Hematopoietic multipotent progenitor cell treated with erythropoietin and hydrocortisone succinate and interleukin-3 and kit ligand, for 4 days (in vitro differentiated cells): Measurements from ENCODE around the gene GAK.

ENCODE experiments used
- DNase-seq: peaks from one replicate; pipeline ENCODE4 v3.0.0-alpha.2; 2015

Gene GAK

DNA sequence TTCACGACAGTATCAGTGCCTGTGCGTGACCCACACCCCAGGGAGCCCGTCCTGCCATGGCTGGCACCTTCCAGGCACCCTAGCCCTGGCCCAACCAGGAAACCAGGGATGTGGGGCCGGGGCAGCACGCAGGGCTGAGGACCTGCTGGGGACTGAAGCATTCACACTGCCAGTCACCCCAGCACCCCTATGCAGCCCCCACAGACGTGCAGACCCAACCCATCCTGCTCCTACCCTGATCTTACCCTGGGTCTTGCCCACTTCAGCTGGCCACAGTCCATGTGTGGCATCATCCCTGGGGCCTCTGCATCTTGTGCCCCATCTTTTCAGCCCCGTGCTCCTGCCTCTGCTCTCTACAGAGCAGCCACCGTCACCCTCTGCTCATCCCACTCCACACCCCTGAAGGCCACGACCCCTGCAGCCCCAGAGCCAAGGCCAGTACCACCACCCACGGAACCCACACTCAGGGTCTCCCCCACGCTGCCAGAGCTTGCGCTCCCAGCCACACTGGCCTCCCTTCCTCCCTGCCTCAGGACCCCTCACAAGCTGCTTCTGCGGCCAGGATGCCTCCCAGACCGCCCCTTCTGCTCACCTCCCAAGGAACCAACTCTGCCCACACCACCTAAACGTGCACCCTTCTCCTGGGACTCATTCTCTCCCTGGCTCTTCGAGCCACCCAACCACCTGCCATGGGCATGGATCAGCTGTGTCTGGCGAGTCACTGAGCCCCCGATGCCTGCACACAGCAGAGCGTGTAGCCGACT is 25.6 kb downstream of the GAK start:
- no peak for DNase-seq

DNA sequence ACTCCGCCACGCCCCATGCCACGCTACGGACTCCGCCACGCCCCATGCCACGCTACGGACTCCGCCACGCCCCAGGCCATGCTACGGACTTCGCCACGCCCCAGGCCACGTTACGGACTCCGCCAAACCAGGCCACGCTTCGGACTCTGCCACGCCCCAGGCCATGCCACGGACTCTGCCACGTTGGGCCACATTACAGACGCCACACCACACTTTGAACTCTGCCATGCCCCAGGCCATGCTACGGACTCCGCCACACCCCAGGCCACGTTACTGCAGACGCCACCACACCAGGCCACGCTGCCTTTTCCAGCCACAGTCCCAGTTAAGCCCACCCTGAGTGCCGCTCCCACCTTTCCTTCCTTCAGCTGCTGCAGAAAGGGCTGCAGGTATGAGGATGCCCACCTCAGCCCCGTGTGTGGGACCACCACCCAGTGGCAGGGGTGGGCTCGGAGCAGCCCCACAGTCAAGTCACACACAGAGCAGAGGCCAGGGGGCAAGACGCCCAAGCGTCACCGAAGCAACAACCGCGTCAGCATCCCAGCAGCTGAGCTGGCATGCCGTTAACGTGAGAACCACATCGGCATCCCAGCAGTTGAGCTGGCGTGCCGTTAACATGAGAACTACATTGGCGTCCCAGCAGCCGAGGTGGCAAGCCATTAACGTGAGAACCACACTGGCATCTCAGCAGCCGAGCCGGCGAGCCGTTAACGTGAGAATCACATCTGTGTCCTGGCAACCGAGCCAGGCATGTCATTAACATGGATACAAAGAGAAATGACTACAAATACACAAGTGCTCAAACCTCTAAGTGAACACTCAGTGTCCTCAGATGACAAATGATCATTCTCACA is 26.4 kb downstream of the GAK start:
- DNase-seq: no peak

DNA sequence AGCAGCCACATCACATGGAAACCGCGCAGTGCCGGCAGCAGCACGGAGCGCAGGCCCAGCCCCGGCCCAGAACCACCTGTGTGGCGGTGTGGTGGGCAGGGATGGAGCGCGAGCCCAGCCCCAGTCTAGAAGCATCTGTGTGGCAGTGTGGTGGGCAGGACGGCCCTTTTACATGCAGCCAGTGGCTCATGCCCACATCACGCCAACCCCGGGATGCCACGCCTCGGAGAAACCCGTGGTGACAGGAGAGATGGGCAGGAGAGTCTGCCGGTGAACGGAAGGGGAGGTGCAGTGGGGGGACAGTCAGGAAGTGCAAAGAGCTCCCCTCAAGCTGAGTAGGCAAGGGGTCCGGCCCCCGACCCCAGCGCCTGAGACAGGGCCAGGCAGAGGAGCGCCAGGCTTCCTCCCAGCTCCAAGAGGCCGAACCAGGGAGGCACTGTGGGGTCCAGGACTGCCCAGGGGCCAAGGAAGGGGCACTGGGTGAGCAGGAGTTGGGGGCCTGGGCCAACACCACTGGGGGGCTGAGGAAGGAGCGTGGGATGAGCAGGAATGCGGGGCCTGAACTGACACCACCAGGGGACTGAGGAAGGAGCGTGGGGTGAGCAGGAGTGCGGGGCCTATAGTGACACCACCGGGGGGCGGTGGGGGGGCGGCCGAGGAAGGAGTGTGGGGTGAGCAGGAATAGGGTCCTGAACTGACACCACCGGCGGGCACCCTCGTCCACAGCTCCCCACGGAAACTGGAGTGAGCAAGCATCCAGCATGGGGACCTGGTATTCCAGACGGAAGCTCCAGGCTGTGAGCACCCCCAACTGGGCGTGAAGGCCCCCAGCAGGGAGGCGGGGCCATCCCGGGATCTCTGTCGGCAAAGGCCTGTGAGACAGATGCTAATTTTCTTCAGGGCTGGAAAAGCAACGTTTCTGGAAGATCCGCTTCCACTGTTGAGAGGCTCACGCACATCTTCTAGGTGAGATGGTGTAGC is 28.8 kb downstream of the GAK start:
- DNase-seq: no peak

- no peak for DNase-seq
Measured at GRCh38 chr4:901192-901910, 30.8 kb downstream of the GAK start.

DNA sequence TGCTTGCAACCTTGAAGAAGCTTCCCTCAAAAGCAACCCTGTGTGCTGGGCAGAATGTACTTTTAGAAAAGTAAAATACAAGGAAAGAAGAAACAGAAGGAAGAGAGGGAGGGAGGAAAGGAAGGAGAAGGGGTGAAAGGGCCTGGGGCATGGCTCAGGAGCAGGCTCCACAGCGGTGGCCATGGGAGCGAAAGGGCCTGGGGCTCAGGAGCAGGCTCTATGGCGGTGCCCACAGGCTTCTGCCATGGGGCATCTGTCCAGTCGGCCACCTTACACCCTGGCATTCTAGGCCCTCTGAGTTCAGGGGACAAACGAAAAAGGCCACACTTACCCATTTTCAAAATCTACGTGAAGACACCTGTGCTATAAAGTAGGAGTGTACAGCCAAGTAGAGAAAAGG is 31.4 kb downstream of the GAK start:
- DNase-seq: no peak

GRCh38 chr4:900073-900472 is 32.0 kb downstream of the GAK start:
- no peak for DNase-seq

DNA sequence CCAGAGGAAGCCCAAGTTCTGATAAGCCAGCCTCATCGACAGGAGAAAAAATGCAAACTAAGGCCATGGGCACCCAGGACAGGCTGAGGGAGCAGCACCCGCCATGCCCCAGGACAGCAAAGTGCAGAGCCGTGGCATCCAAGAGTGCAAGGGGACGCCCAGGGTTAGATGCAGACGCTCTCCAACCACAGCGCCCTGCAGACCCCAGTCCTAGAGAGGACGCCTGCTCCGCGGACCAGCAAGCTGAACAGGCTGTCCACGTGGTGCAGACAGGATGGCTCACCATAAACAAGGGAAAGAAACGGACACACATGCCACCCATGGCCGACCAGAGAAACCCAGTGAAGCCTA is 32.6 kb downstream of the GAK start:
- no peak for DNase-seq

DNA sequence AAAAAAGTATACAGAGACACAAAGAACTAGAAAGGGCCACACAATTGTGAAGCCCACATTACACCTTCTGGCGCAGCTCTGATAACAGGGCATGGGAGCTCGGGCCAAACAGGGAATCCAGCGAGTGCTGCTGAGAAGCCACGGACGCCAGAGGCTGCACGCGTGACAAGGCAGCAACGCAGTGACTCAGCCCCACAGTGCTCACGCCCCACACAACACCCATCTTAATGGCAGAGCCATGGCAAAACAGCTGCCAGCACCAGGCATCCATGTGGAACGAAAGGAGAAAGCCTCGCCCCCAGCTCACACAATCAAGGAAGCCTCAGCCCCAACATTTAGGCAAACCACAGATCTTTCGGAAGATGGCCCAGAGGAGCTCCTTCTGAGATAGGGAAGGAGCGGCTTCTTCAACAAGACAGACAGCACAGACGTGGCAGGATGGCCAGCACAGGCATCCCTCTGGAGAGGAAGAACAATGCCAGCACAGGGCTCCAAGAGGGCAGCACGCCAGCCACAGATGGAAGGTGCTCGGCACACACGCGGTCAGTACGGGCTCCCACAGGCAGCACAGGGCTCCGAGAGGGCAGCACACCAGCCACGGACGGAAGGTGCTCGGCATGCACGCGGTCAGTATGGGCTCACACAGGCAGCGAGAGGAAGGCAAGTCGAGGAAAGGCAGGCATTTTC is 33.1 kb downstream of the GAK start:
- DNase-seq: no peak

GRCh38 chr4:898123-898522 is 34.0 kb downstream of the GAK start:
- DNase-seq: no peak

DNA sequence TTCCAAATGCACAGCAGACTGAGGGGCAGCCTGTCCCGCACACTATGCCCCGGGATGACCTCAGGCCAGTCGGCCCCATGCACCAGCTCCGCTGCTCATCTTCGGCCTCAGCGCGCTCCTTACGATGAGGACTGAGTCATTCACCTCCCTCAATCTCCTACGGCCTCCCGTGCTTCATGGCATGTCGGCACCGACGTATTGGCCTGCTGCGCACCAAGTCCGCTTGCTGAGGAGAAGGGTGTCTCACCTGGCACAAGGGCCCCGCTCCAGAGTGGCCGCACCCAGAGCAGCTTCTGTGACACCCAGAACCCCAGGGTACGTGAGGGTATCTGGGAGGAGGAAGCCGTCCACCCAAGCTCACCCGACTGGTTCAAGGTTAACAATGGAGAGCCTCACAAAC is 35.5 kb downstream of the GAK start:
- no peak for DNase-seq

DNA sequence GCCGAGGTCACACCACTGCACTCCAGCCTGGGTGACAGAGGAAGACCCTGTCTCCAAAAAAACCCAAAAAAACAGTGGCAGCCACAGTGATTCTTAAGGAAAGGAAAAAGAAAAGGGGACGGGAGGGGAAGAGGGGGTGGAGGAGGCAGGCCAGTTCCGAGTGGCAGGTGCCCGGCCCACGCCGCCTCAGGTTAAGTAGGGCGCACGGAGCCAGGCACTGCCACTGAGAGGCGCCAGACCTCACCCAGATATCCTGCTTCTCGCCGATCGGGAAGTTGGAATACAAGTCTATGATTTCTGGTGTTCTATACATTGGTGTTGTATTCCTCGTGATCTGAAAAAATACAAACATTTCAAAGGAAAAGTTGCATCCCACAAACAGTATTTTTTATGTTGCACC is 35.9 kb downstream of the GAK start:
- DNase-seq: no peak

DNA sequence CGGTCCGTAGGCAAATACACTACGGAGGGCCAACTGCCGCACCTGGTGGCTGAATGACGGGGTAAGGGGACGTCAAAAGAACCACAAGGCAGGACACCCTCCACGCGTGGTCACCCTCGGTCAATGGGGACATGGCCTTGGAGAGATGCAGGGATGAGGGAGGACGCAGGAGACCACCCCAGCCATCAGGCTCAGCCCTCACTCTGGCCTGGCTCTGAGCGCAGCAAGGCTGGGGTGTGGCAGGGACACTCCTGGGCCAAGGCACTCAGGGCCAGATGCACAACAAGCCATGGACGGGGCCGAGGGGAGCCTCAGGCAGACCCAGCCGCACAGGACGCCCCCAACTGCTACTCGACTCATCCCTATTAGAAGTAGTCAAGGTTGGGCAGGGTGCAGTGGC is 36.5 kb downstream of the GAK start:
- DNase-seq: no peak

- no peak for DNase-seq
Measured at GRCh38 chr4:893995-894705, 38.0 kb downstream of the GAK start.

DNA sequence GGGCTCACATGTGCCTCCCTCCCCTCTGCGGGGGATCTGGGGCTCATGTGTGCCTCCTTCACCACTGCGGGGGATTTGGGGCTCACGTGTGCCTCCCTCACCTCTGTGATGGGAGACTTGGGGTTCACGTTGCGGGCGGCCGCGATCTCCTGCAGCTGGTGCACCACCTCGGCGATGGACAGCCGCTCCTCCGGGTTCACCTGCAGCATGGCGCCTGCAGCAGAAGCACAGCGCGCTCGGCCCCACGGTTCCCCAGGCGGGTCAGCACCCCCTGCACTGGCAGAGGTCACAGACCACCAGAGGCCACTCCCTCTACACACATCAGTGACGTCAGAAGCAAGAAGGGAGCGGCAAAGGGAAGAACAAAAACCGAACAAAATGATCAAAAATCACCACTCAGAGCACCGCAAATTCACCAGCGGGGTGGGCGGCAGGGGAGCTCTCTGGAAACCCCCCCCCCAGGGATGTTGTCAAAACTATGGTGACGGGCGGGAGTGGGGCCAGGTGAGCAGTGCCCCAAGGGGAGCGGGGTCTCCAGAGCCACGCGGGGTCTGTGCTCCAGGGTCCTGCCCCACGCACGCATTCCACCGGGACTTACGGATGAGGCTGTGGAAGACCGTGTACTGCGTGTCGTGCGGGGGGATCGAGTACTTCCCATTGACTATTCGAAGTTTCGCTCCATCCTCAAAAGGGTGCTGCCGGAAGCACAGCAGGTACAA is 38.7 kb downstream of the GAK start:
- no peak for DNase-seq

GRCh38 chr4:892780-893179 is 39.3 kb downstream of the GAK start:
- no peak for DNase-seq

DNA sequence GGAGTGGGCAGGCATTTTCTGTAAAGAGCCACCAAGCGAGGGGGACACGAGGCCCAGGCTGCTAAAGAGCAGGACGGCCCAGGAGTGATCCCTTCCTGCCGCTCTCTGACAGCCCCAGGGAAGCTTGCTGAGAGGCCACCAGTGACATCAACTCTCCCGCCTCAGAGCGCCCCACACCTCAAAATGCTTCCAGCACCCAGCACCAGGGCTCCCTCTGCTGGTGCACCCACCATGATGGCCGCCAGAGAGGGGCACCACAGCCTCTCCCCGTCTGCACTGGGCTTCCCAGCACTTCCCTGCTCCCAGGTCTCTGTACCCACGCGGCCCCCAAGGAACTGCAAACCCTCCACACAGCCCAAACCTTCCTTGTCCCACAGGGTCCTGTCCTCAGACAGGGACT is 40.4 kb downstream of the GAK start:
- peak; percentile 44 for DNase-seq

DNA sequence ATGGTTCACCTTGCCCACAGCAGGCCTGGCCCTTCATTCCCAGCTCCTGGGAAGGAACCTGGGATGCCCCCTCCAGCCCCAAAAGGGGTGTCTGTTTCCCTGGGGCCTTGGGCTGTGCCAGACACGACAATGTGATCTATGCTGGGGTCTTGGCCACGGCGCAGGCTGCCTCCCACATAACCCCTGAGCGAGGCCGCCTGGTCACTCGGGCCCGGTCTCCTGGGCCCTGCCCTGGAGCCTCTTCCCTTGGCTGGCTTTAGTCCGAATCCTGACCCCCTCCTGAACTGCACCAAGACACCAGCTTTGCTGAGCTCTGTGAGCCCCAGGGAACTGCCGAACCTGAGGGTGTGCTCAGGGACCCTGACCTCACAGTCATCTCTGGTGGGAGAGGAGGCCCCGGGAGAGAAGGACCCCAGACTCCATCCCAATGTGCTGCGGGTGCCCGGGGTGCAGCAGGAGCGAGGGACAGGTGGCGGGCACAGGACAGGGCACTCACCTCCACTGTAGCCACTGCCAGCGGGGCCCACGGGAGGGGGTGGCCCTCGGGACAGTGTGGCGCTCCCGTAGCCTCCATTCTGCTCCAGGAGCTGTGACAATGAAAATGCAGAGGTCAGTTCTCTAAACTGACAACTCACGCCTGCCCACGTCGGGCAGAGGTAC is 42.0 kb downstream of the GAK start:
- DNase-seq: no peak

GRCh38 chr4:889516-889915 is 42.6 kb downstream of the GAK start:
- no peak for DNase-seq

GRCh38 chr4:888029-888428 is 44.1 kb downstream of the GAK start:
- DNase-seq: no peak
